Measurements from ENCODE around the gene LARGE1.

The LARGE1 gene

GRCh38 chr22:33260498-33260897 lies 659.8 kb downstream of the LARGE1 start:
- no peak for DNase-seq (ENCODE audit: low read depth in 2 of 2)

GRCh38 chr22:33255791-33256190 lies 664.5 kb downstream of the LARGE1 start:
- DNase-seq (ENCODE audit: low read depth in 2 of 2) = no peak

- no peak for DNase-seq (ENCODE audit: low read depth in 2 of 2)
Observed at GRCh38 chr22:33248948-33249347, 671.3 kb downstream of the LARGE1 start.

GRCh38 chr22:33247758-33248157 lies 672.5 kb downstream of the LARGE1 start:
- no peak for DNase-seq (ENCODE audit: low read depth in 2 of 2)

GRCh38 chr22:33242078-33242477 lies 678.2 kb downstream of the LARGE1 start:
- DNase-seq (ENCODE audit: low read depth in 2 of 2) = no peak

- DNase-seq (ENCODE audit: low read depth in 2 of 2) = no peak
Observed at GRCh38 chr22:33240888-33241475, 679.3 kb downstream of the LARGE1 start.

- DNase-seq (ENCODE audit: low read depth in 2 of 2) = no peak
Observed at GRCh38 chr22:33232071-33232470, 688.2 kb downstream of the LARGE1 start.

- no peak for DNase-seq (ENCODE audit: low read depth in 2 of 2)
Observed at GRCh38 chr22:33227791-33228190, 692.5 kb downstream of the LARGE1 start.

- DNase-seq (ENCODE audit: low read depth in 2 of 2) = no peak
Observed at GRCh38 chr22:33224841-33225240, 695.4 kb downstream of the LARGE1 start.
